Activated T-cell treated with anti-CD3 and anti-CD28 coated beads, Interleukin-2, amount 50 U/mL, for 4 hours (primary cell): ENCODE results near the gene RAX. TPM values are rescaled to one million over a fixed set of nuclear protein-coding genes. Genes with fewer than 3 reads are reported as not detected.
"Not testable (repeated sequence)": the region's sequence is repeated elsewhere in the genome, so short reads cannot be mapped to it uniquely, and the experiment has no call there.

Source experiments
- ATAC-seq, 2 donors: fragments of 200-7000 bp; cut with Tn5 transposase; one replicate each; pipeline ENCODE4 v1.10.0; 2021
- DNase-seq: peaks from one replicate; pipeline ENCODE4 v3.0.0-alpha.2; 2020
- H3K27me3 Mint-ChIP-seq: one replicate; pipeline ENCODE4 v1.8.0; 2021; ENCODE audit warnings: low read depth, mixed read lengths
- H3K36me3 Mint-ChIP-seq: one replicate; pipeline ENCODE4 v1.8.0; 2022; ENCODE audit warnings: mixed read lengths; ENCODE audit not compliant: insufficient read depth
- H3K4me1 Mint-ChIP-seq: one replicate; pipeline ENCODE4 v1.8.0; 2021; ENCODE audit warnings: low read depth, mixed read lengths
- H3K4me3 Mint-ChIP-seq: one replicate; pipeline ENCODE4 v1.8.0; 2021; ENCODE audit warnings: mild to moderate bottlenecking, moderate library complexity, mixed read lengths
- H3K9me3 Mint-ChIP-seq: one replicate; pipeline ENCODE4 v1.8.0; 2021; ENCODE audit warnings: mixed read lengths
- total RNA-seq, 3 donors: library from RNA; stranded (reverse); gene quantifications; one replicate each; pipeline ENCODE4 v1.2.1, GENCODE V29; 2021

Gene RAX
- total RNA-seq, 3 donors from 2014 or later, result not detected

DNA sequence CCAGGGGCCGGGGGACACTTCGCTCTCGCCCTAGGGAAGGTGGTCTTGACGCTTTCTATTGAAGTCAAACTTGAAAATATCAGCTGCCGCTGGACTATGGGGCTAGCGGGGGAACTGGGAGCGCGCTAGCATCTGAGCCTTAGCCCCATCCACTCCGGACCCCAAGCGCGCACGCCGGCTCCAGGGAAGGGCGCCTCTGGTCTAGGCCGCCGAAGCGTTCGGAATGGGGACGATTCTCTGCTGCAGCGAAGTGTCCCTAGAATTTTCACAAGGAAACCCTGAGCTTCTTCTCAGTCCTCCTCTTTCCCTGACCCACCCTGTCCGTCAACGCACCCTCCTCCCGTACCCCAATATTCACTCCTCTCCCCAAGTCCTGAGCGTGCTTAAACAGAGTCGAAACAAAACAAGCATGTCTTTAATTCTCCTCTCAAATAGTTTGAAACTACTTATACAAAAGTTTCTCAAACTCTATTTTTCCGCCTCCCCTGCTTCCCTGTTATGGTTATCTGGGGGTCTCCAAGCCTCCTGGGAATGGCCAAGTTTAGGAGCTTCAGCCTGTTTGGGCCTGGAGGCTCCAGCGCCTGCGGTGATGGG is 5.0 kb downstream of the RAX start:
- DNase-seq (no peak), ATAC-seq (no peak)
- peaks cover 27% of the 10 kb centered on the region for H3K4me1 Mint-ChIP-seq
- no peaks in the 10 kb centered on the region for H3K9me3 Mint-ChIP-seq
- H3K36me3 Mint-ChIP-seq, result no peaks in the 10 kb centered on the region
- peak overlapping the region; percentile 49 for H3K4me3 Mint-ChIP-seq
- H3K27me3 Mint-ChIP-seq, result peaks cover 84% of the 10 kb centered on the region

DNA sequence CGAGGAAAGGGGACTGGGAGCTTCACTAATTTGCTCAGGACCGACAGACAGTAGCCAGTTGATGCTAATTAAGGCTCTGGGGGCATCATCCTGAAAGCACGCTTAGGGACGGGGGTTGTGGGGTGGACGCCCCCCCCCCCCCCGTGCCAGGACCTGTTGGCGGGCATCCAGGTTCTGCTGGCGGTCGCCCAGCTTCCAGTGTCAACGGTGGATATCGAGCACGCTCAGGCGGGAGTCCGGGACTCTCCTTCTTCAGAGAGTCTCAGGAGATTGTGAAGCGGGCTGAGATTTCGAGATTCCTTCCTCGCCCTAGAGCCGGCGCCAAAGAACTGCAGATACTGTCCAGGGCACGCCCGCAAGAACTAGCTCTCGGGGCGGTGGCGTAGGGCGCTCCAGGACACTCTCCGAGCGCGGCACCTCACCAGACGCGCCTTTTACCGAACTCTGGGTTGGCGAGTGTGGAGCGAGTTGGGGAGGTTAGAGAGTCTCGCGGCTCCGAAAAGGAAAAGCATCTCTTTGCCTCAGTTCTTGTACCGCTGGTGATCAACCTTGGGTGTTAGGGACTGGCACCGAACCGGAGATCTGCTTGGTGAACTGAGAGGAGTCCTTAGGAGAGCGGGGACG is 5.6 kb downstream of the RAX start:
- Mint-ChIP-seq H3K4me1 (peaks cover 27% of the 10 kb centered on the region), H3K27me3 (peaks cover 88% of the 10 kb centered on the region), H3K36me3 (no peaks in the 10 kb centered on the region), H3K9me3 (no peaks in the 10 kb centered on the region), H3K4me3 (no peak overlapping the region)
- no peak for ATAC-seq
- DNase-seq, result no peak

DNA sequence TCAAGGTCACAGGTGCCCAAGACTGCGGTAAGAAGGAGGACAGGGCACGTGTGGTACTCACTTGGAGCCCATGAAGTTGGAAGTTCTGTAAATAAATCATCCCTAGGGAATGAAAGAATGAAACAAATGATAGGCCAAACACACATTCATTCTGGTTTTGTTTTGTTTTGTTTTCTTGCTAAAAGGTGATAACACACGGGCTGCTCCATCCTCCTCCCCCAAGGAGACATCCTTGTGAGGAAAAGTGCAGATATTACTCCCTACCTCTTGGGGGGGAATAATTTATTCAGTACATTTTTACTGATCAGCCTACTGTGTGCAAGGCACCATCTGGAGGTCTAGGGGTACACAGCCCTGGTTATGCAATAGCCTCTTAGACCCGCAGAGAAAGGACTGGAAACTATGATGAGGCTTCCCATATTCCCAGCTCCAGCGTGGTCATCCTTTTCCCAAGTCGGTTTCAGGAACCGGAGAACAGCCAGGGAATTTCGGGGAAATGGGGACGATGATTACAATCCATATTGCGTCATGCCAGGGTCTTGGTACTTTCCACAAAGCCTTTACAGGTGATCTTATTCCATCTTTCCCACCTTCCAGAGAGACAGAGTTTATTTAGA is 6.3 kb downstream of the RAX start:
- Mint-ChIP-seq H3K36me3 (no peaks in the 10 kb centered on the region), H3K27me3 (peaks cover 92% of the 10 kb centered on the region), H3K4me1 (peaks cover 26% of the 10 kb centered on the region), H3K4me3 (no peak overlapping the region), H3K9me3 (no peaks in the 10 kb centered on the region)
- DNase-seq, result no peak
- no peak for ATAC-seq

DNA sequence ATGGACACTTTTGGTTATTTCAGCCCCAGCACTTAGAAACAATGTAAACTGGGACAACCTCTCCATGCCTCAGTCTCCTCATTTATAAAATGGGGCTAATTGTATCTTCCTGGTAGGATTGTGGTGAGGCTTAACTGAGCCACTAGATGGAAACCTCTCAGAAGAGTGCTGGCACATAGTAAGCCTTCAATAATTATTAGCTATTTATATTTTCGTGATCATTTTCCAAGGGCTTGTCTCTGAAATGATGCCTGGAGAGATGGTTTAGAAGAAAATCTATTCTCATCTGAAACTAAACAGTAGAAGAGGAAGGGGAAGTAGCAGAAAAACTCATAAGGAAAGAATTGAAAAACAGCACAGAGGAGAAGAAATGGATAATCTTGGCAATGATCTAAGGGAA is 6.8 kb downstream of the RAX start:
- no peak overlapping the region for H3K4me3 Mint-ChIP-seq
- H3K4me1 Mint-ChIP-seq, result peaks cover 25% of the 10 kb centered on the region
- H3K36me3 Mint-ChIP-seq, result no peaks in the 10 kb centered on the region
- no peaks in the 10 kb centered on the region for H3K9me3 Mint-ChIP-seq
- peaks cover 92% of the 10 kb centered on the region for H3K27me3 Mint-ChIP-seq
- ATAC-seq, result no peak
- DNase-seq, result no peak

DNA sequence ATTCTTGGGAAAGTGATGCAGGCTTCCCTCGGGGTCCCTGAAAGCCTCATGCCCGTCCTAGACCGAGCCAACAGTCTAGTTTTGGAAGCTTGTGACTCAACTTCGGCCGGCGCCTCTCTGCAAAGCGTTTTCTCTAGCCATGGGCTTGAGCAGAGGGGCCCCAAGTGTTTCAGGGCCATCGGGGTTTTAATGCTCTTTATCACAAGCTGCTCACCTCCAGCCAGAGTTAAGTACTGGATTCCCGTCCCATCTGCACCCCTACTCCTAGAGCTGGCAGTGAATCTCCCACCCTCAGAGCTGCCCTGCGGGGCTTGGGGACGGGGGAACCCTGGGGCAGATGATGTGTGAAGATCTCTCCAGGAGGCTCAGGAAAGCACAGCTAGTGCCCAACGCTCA is 7.3 kb downstream of the RAX start:
- peak overlapping the region; percentile 45 for H3K4me3 Mint-ChIP-seq
- ATAC-seq (no peak), DNase-seq (no peak)
- no peaks in the 10 kb centered on the region for H3K36me3 Mint-ChIP-seq
- H3K9me3 Mint-ChIP-seq, result no peaks in the 10 kb centered on the region
- H3K27me3 Mint-ChIP-seq, result peaks cover 89% of the 10 kb centered on the region
- H3K4me1 Mint-ChIP-seq, result peaks cover 25% of the 10 kb centered on the region

DNA sequence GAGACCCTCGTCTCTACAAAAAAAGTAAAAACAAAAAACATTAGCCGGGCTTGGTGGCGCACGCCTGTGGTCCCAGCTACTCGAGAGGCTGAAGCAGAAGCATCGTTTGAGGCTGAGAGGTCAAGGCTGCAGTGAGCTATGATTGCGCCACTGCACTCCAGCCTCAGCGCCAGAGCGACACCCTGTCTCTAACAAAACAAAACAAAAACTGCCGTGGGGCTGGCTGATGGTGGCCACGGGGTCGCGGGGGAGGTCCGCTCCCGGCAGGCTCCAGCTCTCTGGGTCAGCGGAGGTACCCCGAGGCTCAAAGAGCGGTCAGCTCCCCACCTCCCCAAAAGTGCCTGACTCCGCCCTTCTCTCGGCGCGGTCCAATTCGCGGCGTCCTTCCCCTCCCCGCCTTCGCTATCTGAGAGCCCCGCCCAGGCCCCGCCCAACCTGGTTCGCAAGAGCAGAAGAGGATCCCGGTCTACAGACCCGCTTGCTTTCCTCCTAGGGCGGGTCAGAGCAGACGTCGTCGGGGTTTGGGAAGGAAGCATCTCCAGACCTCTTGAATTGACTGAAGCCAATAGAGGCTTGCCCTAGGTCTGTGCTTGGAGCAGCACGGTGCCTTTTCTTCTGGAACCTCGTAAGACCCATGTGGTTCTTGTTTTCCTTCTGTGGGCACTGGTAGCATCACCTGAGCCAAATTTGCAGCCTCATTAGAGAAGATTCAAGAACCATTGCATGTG is 7.8 kb downstream of the RAX start:
- Mint-ChIP-seq H3K36me3 (no peaks in the 10 kb centered on the region), H3K4me3 (peak overlapping the region; percentile 38), H3K27me3 (peaks cover 87% of the 10 kb centered on the region), H3K4me1 (peaks cover 25% of the 10 kb centered on the region), H3K9me3 (no peaks in the 10 kb centered on the region)
- peak; percentile 44 to 45 for ATAC-seq
- no peak for DNase-seq

DNA sequence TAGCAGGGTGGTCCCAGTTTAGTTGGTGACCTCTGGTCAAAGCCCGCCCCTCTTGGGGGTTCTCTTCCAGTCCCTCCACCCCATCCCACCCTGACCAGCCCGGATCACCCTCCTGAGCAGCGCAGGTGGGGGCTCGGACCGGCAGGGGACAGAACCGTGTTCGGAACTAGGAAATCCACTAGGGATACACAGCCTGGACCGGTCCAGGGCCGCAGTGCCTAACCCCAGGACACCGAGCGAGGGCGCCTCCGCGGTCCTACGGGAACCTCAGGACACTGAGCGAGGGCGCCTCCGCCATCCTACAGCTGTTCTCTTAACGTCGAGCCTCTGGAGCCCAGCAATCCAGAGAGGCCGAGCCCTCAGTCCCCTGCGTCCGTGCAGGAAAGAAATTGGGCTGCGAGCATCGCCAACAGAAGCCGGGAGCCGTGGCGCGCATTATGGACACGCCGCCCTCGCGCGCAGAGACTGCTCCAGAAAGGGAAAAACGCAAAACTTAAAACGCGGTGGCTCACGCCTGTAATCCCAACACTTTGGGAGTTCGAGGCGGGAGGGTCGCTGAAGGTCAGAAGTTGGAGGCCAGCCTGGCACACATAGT is 8.5 kb downstream of the RAX start:
- peaks cover 87% of the 10 kb centered on the region for H3K27me3 Mint-ChIP-seq
- peaks cover 23% of the 10 kb centered on the region for H3K4me1 Mint-ChIP-seq
- no peaks in the 10 kb centered on the region for H3K9me3 Mint-ChIP-seq
- peak overlapping the region; percentile 38 for H3K4me3 Mint-ChIP-seq
- ATAC-seq, result no peak
- no peaks in the 10 kb centered on the region for H3K36me3 Mint-ChIP-seq
- DNase-seq, result no peak

DNA sequence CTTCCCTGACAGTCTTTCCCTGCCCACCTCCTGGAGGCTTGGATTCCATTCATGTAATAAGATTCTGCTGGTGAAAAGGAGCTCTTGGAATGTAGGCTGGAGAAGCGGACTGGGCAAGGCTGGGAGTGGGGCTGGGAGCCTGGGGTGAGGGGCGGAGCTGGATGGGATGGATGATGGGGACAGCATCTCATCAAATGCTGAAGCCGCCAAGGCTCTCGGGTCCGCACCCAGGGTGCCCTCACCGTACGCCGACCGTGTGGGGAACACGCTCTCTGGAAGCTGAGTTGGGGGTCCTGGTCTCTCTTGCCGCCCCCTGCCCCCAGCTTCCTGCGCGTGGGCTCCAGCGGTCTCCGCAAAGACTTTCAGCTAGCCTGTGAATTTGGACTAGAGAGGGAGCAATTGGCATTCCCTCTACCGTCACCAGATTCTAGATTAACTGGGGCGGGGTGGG is 9.1 kb downstream of the RAX start:
- no peak for ATAC-seq
- no peaks in the 10 kb centered on the region for H3K9me3 Mint-ChIP-seq
- H3K27me3 Mint-ChIP-seq, result peaks cover 89% of the 10 kb centered on the region
- DNase-seq, result no peak
- H3K4me1 Mint-ChIP-seq, result peaks cover 21% of the 10 kb centered on the region
- no peak overlapping the region for H3K4me3 Mint-ChIP-seq
- no peaks in the 10 kb centered on the region for H3K36me3 Mint-ChIP-seq

DNA sequence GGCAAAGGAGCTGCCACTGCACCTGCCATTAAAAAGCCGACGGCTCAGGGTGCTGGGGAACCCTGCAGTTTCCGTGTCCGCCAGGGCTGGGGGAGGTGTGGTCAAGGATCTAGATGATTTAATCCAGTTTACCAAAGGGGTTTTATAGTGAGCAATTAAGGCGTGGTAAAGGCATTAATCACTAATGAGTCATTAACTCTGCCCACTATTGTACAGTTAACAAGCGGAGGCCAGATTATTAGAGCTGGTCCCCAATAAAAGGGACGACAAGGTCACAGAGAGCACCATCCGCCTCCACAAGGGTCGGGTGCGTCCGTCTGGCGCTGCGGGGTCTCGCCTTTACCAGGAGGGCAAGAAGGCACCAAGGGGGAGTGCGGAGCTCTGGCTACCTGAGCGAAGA is 9.6 kb downstream of the RAX start:
- Mint-ChIP-seq H3K36me3 (no peaks in the 10 kb centered on the region), H3K27me3 (peaks cover 89% of the 10 kb centered on the region), H3K4me1 (peaks cover 20% of the 10 kb centered on the region), H3K4me3 (no peak overlapping the region), H3K9me3 (no peaks in the 10 kb centered on the region)
- DNase-seq (no peak), ATAC-seq (no peak)

DNA sequence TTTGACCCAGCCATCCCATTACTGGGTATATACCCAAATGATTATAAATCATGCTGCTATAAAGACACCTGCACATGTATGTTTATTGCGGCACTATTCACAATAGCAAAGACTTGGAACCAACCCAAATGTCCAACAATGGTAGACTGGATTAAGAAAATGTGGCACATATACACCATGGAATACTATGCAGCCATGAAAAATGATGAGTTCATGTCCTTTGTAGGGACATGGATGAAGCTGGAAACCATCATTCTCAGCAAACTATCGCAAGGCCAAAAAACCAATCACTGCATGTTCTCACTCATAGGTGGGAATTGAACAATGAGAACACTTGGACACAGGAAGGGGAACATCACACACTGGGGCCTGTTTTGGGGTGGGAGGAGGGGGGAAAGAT is 11.0 kb downstream of the RAX start:
- not testable (repeated sequence) for ATAC-seq, H3K9me3 Mint-ChIP-seq, H3K4me3 Mint-ChIP-seq, H3K36me3 Mint-ChIP-seq, DNase-seq
- Mint-ChIP-seq H3K27me3 (peaks cover 87% of the 10 kb centered on the region), H3K4me1 (peaks cover 10% of the 10 kb centered on the region)

DNA sequence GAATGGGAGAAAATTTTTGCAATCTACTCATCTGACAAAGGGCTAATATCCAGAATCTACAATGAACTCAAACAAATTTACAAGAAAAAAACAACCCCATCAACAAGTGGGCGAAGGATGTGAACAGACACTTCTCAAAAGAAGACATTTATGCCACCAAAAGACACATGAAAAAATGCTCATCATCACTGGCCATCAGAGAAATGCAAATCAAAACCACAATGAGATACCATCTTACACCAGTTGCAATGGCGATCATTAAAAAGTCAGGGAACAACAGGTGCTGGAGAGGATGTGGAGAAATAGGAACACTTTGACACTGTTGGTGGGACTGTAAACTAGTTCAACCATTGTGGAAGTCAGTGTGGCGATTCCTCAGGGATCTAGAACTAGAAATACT is 11.4 kb downstream of the RAX start:
- Mint-ChIP-seq H3K4me1 (peaks cover 10% of the 10 kb centered on the region), H3K27me3 (peaks cover 83% of the 10 kb centered on the region)
- not testable (repeated sequence) for ATAC-seq, DNase-seq, H3K4me3 Mint-ChIP-seq, H3K9me3 Mint-ChIP-seq, H3K36me3 Mint-ChIP-seq

DNA sequence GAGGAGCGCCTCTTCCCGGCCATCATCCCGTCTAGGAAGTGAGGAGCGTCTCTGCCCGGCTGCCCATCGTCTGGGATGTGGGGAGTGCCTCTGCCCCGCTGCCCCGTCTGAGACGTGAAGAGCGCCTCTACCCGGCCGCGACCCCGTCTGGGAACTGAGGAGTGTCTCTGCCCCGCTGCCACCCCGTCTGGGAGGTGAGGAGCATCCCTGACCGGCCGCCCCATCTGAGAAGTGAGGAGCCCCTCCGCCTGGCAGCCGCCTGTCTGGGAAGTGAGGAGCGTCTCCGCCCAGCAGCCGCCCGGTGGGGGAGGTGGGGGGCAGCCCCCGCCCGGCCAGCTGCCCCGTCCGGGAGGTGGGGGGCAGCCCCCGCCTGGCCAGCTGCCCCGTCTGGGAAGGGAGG is 17.8 kb downstream of the RAX start:
- H3K27me3 Mint-ChIP-seq, result peaks cover 39% of the 10 kb centered on the region
- H3K4me3 Mint-ChIP-seq, H3K36me3 Mint-ChIP-seq, H3K9me3 Mint-ChIP-seq, H3K4me1 Mint-ChIP-seq, DNase-seq, ATAC-seq: not testable (repeated sequence)

DNA sequence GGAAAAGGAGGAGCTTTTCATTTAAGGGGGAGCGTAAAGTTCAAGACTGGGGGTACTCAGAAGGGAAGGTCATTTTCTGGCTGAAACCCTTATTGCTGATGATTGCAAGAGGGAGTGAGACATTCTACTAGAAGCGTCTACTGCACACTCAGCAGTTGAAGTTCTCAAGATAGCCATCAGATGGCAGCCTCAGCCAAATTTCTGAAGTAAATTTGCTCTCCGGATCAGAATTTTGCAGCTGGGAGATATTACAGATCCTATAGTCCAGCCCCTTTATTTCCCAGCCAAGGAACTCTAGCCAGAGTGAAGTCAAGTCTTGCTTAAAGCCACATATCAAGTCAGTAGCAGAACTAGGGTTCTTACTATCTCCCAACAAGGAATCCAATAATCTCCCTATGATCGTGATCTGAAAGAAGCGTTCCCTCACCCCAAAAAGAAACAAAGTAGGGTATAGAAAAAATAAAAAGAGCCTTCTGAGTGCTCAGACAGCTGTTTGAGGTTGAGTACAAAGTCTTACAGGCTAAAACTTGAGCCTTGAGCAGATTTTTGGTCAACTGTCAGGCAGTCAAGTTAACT is 24.0 kb downstream of the RAX start:
- Mint-ChIP-seq H3K4me1 (no peaks in the 10 kb centered on the region), H3K36me3 (no peaks in the 10 kb centered on the region), H3K9me3 (no peaks in the 10 kb centered on the region), H3K27me3 (peaks cover 39% of the 10 kb centered on the region), H3K4me3 (no peak overlapping the region)
- DNase-seq, result no peak
- ATAC-seq, result no peak

DNA sequence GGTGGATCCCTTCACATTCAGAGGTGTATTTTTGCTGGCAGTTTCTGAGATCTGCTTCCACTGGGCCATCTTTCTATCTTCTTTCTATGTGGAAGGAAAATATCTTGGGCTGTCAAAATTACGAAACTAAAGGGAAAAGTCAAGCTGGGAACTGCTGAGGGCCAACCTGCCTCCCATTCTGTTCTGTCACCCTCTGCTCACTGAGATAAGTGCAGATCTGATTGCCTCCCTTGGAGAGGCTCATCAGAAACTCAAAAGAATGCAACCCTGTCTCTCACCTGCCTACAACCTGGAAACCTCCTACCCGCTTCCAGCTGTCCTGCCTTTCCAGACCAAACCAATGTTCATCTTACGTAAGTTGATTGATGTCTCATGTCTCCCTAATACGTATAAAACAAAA is 26.5 kb downstream of the RAX start:
- Mint-ChIP-seq H3K4me1 (no peaks in the 10 kb centered on the region), H3K9me3 (no peaks in the 10 kb centered on the region), H3K4me3 (no peak overlapping the region), H3K36me3 (no peaks in the 10 kb centered on the region), H3K27me3 (peaks cover 40% of the 10 kb centered on the region)
- no peak for ATAC-seq
- no peak for DNase-seq
